HG03045 (cell line): ENCODE data around the gene DNAJC28.
A peak's percentile ranks its signal among the peaks of the same experiment; 100 is the strongest.
"Not testable (repeated sequence)": the region's sequence is repeated elsewhere in the genome, so short reads cannot be mapped to it uniquely, and the experiment has no call there.

Source experiments
- ATAC-seq: cut with Tn5 transposase; IDR thresholded peaks from one replicate; pipeline ENCODE4 v1.9.1; 2021; ENCODE audit warnings: mild to moderate bottlenecking, moderate library complexity; ENCODE audit not compliant: unreplicated experiment

DNAJC28 gene, protein sequence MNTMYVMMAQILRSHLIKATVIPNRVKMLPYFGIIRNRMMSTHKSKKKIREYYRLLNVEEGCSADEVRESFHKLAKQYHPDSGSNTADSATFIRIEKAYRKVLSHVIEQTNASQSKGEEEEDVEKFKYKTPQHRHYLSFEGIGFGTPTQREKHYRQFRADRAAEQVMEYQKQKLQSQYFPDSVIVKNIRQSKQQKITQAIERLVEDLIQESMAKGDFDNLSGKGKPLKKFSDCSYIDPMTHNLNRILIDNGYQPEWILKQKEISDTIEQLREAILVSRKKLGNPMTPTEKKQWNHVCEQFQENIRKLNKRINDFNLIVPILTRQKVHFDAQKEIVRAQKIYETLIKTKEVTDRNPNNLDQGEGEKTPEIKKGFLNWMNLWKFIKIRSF

DNA sequence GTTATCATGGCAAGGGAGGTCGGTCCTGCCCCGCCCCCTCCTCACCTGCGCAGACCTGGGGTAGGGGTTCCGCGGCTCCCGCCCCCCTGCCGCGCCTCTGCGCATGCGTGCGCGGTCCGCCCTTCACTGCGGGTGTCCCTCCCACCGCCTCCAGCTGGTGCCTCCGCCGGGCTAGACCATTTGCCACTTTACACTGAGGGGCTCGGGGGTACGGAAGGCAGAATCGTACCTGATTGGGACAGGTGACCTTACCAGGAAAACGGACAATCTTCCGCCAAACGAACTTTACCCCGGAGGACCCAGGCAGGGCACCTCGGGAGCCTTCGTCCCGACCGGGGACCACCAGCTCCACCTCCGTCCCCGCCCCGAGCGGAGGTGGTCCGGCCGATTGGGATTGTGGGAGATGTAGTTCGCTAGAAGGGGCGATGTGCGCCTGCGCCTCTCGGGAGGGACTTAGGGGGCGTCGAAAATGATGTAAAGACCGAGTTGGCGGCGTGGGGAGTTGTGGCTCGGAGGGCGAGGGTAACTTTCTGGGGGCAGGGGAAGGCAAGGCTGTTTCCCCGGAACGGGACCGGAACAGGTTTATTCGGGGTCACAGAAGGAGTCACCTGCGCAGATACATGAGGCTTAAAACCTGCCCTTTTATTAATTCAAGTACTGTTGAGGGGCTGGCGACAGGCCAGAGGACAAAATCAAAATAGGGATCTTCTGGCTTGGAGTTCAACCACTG is at the start of gene DNAJC28:
Gene DNAJC28 (minus strand): TSS at position 344 of the 730 bp plus-strand sequence. CDS start 2,323 bp downstream, outside the sequence.
- peak; percentile 91 for ATAC-seq

DNA sequence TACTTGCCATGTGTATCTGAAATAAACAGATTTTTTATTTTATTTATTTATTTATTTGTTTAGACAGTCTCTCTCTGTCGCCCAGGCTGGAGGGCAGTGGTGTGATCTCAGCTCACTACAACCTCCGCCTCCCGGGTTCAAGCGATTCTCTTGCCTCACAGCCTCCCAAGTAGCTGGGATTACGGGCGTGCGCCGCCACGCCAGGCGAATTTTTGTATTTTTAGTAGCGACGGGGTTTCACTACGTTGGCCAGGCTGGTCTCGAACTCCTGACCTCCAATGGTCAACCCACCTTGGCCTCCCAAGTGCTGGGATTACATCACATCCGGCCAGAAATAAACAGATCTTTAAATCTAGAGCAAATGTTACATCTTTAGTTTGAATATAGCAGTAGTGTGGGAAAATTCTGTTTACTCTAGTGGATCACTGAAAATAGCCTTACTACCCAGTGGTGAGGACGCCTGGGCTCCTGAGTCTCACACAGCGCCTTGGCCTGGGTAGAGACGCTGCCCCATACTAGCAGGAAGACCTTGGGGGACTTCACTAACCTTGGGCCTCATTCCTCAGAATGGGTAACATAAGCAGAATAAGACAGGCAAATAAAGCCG is 49.7 kb upstream of the DNAJC28 start:
- no peak for ATAC-seq

DNA sequence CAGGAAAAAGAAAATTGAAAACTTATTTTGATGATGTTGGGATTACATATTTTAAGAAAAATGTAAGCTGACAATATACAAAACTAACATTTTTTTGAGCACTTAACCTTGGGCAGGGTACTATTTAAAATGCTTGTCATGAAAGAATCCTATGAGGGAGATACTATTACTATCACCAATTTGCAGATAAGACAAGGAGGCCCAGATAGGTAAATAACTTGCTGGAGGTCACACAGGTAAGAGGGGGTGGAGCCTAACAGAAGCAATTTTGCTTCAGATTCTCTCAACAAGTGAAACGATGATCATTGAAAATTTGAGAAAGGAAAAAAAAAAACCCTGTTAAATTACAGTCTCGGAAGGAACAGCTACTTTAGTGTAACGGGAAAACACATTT is 49.2 kb upstream of the DNAJC28 start:
- ATAC-seq, result no peak

DNA sequence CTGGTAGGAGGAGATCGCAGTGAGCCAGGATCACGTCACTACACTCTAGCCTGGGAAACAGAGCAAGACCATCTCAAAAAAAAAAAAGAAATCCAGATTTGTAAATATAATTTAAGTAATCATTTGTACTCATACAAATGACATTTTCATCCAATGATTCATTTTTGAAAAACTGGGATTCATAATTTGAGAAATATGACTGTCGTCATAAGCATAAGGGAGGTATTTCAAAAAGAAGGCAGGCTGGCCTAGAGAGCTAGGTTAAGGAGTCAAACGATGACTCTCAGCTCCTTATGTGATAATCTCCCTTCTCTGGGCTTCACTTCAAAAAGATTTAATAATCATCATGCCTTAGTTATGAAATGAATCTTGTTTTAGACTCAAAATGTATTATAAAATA is 48.1 kb upstream of the DNAJC28 start:
- ATAC-seq, result no peak

DNA sequence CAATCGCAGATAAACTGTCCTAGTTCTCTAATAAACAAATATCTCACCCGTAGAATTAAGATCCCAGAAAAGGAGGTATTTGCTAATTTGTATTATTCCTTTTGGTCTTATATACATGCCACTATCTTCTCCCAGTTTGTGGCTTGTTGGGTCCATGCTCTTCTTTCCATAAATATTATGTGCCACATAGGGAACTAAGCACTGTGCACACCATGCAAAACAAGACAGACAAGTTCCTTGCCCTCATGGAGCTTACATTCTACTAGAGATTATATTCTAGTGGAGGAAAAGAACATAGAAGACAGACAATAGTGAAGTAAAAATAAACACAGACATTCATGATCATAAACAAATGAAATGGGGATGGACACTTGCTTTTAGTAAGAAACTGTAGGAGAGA is 45.7 kb upstream of the DNAJC28 start:
- ATAC-seq, result no peak

DNA sequence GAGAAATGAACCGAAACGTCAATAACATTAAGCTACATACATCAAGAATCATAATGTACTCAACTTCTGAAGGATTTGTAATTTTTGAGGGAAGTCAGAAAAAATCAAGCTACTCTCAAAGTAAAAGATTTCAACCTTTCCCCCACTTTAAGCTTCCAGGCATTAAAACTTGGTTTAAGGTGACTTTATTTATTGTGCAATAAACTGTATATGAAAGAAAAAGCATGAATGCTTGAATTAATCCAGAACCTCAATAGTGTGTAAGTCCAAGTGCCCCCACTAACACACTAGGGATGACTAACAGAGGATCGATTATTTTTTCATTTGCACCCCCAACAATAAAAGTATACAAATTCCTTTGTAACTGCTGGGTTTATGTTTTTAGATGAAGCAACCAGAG is 39.5 kb upstream of the DNAJC28 start:
- ATAC-seq, result no peak

DNA sequence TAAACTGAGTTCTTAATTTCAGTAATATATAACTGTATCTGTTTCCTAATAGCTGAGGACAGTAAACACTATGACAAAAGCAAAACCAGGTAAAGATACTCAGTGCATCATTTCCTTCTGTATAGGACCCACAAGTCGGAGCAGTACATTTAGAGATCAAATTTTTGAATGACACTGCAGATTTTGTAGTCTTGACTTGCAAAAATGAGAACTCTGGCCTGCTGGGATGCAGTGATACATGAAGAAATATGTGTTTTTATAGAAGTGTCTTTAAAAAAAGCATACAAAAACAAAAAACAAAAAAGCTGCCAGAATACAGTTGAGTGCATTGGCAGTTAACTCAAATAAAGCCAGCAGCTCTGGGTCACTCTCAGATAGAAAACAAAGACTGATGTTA is 31.4 kb upstream of the DNAJC28 start:
- no peak for ATAC-seq

DNA sequence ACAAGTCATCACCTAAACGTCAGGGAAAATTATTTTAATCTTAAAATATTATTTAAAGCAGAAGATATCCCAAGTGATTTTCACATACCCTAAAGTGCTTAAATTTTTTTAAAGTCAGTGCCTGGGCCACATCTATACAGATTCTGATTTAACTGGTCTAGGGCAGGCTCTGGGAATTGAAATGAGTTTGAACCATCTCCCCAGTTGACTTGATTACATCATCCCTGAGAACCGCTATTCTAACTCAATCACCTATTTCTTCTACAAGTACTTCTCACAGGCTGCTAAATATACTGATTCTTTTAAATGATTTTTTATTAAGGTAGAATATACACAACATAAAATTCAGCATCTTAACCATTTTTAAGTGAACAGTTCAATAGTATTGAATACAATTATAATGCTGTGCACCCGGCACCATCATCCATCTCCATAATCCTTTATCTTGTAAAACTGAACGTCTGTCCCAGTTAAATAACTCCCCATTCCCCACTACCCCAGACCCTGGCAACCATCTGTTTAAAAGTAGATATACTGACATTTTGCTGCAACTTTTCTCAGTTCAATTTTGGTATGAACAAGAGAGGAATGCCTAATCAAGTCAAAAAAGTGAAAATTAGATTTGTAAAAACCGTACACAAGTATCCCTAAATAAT is 30.9 kb upstream of the DNAJC28 start:
- no peak for ATAC-seq

DNA sequence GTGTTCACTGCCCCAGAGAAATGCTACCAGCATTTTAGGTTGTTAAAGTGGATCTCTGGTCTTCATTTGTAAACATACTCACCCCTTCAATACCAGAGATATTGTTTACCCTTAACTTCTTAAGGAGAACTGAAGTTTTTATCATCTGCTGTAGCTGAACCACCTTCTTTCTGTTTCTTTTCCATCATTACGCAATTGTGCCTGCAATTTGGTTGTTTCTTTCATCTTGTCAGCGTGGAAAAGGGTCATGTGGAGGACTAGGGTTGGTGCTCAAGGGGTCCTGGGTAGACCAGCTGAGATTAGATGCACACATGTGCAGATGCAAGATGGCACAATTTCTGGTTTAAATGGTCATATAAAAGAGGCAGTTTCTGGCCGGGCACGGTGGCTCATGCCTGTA is 27.4 kb upstream of the DNAJC28 start:
- no peak for ATAC-seq

DNA sequence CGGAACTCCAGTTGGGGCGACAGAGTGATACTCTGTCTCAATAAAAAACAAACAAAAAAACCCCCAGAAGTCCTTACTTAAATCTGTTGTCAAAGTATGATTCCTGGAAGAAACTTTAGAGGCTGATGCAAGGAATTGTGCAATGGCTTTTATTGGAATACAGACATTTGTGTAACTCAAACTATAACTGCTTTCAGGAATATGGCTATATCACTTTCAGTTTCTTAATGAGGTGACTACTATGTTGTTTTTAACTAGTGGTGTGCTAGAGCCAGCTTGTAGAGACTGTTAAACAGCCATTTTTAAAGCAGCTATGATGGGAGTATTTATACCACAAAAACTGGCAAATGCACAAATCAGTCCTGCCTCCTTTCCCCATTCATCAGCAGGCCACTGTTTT is 22.7 kb upstream of the DNAJC28 start:
- ATAC-seq, result no peak

DNA sequence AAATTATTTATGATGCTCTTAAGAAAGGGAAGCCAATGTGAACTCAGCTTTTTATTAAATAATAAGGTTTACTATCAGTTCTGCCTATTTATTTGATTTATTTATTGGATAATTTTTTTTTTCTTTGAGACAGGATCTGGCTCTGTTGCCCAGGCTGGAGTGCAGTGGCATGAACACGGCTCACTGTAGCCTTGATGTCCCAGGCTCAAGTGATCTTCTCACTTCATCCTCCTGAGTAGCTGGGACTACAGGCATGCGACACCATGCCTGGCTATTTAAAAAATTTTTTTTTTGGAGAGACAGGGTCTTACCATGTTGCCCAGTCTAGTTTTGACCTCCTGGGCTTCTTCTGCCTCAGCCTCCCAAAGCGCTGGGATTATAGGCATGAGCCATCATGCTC is 21.0 kb upstream of the DNAJC28 start:
- no peak for ATAC-seq

DNA sequence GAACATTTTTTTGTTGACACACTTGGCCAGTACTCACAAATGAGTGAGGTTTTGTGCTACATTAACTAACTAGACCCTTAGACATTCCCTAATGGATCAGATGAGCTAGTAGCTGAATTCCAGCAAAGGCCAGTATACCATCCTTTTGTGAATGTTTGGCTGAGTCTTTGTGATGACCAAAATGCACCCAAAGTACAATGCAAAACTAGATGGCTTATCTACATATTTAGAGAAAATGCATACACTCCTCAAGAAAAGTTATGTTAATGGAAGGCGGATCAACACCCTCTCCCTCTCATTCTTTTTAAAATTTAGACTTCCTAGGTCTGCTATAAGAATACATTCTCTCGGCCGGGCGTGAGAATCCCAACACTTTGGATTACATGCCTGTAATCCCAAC is 20.1 kb upstream of the DNAJC28 start:
- ATAC-seq, result no peak

DNA sequence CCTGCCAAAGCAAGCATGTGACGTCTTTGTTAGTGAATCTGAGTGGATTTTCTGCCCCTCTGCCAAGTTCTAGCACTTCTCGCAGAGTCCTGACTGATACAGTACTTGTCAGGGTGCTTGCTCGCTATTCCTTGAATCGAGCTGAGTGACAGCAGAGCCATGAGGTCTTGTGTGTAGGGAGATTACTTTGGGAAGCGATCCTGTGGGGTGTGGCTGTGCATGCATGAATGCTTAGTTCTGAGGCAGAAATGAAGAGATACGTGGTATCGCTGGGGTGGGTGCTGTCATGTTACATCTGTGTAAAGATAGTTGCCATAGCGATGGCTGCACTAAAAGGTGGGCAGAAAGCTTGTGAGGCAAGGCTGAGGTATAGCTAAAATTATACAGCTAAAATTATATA is 19.3 kb upstream of the DNAJC28 start:
- no peak for ATAC-seq

DNA sequence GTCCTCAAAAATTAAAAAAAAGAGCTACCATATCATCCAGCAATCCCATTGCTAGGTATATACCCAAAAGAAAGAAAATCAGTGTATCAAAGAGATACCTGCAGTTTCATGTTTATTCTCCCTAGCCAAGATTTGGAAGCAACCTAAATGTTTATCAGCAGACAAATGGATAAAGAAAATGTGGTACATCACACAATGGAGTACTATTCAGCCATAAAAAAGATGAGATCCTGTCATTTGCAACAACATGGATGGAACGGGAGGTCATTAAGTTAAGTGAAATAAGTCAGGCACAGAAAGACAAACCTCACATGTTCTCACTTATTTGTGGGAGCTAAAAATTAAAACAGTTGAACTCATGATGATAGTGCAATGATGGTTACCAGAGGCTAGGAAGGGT is 15.5 kb upstream of the DNAJC28 start:
- not testable (repeated sequence) for ATAC-seq

DNA sequence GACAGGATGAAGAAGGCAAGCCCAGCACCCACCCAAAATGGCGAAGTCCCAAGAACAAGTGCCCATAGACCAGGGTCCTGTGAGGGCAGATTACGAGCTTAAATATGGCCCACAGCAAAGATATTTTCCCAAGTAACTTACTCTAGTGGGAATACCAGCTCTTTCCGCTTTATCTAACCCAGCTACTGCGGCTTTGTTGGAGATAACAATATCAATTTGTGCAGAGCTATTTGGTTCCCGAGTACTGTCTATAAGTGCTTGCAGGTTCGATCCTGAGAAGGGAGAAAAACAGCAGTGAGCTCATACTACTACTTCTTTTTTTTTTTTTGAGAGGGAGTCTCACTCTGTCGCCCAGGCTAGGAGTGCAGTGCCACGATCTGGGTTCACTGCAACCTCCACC is 14.3 kb upstream of the DNAJC28 start:
- no peak for ATAC-seq

DNA sequence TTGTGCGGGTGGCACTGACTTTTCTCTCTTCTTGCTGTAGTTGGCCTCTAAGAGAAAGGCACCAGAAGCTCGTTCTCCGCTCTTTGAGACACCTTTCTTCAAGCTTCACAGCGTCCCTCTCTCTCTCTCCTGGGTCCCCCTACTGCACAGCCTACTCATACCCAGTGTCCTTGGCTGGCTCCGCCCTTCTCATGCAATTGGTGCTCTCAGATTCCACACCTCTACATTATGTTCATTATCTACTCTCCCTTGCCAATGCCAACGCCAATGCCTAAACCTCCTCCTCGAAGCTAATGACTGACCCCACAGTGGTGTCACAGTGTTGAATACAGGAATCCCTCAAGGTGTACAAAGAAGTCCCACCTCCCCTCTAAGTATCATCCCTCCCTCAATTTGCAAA is 4.8 kb upstream of the DNAJC28 start:
- ATAC-seq, result no peak

DNA sequence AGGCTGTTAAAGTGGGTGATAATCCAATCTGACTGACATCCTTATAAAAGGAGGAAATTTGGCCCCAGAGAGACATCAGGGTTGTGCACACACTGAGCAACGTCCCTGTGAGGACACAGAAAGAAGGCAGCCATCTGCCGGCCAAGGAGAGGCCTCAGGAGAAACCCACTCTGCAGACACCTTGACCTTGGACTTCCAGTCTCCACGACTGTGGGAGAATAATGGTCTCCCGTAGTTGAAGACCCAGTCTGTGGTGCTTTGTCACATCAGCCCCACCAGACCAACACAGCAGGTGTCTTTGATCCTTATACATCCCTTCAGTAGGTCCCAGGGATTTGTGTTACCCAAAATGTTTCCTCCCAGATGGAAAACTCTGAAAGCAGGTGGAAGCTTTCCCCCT is 4.2 kb upstream of the DNAJC28 start:
- ATAC-seq, result no peak

DNA sequence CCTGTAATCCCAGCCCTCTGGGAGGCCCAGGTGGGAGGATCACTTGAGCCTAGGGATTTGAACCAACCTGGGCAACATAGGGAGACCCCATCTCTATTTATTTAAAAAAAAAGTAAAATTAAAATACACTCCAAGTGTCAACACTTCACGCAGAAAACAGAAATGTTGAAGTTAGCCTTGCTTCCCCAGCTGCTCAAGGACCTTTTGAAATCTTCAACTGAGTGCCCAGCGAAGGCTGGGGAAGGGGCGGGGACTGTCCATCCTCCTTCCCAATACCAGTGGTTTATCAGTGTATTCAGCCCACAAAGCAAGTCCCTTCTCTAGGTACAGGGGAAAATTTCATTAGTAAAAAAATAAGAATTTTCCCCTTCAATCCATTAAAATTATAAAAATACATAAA is 2.2 kb upstream of the DNAJC28 start:
- ATAC-seq, result no peak

DNA sequence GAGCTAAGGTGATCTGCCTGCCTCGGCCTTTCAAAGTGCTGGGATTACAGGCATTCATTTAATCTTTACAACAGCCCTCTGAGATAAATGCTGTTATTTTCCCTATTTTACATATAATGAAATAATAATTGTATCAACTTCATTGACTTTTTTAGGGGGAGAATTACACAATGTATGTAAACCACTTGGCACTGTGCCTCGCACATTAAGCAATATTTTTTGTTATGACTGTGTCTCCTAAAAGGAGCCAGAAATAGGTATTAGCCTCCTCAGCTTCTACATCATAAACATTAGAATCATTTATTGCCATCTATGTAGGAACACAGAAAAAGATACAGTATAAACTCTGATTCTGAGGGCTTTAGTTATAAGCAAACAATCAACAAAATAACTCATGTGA is 1.1 kb upstream of the DNAJC28 start:
- no peak for ATAC-seq

DNA sequence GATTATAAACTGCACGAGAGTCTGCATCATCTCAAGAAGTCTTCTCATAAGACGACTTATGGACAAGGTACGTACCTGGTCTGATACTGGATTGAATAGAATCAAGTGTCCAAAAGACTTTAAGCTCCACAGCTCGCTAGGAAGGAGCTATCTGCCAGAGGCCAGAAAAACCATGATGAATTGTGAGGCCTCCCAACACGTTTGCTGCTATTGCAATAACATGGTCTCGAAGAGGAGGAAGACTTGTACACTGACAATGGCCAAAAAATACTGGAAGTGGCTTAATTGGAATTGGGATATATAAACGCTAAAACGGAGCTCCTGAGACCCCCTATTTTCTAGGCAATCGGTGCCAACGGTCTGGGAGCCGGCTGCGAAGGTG is 534 bp downstream of the DNAJC28 start:
- ATAC-seq, result no peak

DNA sequence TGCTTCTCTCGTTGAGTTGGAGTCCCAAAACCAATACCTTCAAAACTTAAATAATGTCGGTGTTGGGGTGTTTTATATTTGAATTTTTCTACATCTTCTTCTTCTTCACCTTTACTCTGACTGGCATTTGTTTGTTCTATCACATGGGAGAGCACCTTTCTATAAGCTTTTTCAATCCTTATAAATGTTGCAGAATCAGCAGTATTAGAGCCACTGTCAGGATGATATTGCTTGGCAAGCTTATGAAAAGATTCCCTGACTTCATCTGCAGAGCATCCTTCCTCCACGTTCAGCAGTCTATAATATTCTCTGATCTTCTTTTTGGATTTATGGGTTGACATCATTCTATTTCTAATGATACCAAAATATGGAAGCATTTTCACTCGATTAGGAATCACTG is 2.6 kb downstream of the DNAJC28 start:
- ATAC-seq, result no peak

DNA sequence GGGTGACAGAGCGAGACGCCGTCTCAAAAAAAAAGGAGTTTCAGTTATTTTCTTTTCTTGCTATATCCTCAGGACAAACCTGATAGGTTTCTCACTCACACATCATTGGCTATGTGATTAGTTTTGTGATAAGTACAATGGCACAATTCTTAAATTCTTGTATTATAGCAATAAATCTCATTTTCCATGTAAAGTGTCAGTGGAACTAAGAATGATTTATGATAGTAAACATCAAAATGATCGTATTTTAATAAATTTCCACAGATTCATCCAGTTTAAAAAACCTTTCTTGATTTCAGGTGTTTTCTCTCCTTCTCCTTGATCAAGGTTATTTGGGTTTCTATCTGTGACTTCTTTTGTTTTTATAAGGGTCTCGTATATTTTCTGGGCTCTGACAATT is 3.5 kb downstream of the DNAJC28 start:
- ATAC-seq, result no peak
